Smooth muscle cell of the brain vasculature (primary cell): ENCODE data around the gene KCNQ1.

Experiments
- DNase-seq: peaks from one replicate; pipeline ENCODE4 v3.0.0-alpha.2; 2012; ENCODE audit warnings: low read depth, low spot score

KCNQ1 gene

GRCh38 chr11:2696455-2696854, 251.6 kb downstream of the KCNQ1 start:
- DNase-seq, result no peak

GRCh38 chr11:2697866-2698265, 253.1 kb downstream of the KCNQ1 start:
- no peak for DNase-seq

GRCh38 chr11:2698386-2699184, 253.8 kb downstream of the KCNQ1 start:
- DNase-seq, result no peak

- no peak for DNase-seq
Measured at GRCh38 chr11:2699185-2699530, 254.3 kb downstream of the KCNQ1 start.

GRCh38 chr11:2699531-2700414, 255.0 kb downstream of the KCNQ1 start, which contains the start of gene KCNQ1OT1:
TSS of gene KCNQ1OT1 (minus strand) at chr11:2699994.
- DNase-seq, result peak; percentile 77

- no peak for DNase-seq
Measured at GRCh38 chr11:2700415-2701211, 255.8 kb downstream of the KCNQ1 start.

- DNase-seq, result no peak
Measured at GRCh38 chr11:2701230-2701629, 256.4 kb downstream of the KCNQ1 start.

GRCh38 chr11:2701898-2702434, 257.2 kb downstream of the KCNQ1 start:
- DNase-seq, result no peak

GRCh38 chr11:2702771-2703362, 258.1 kb downstream of the KCNQ1 start:
- no peak for DNase-seq

- DNase-seq, result no peak
Measured at GRCh38 chr11:2703363-2704141, 258.7 kb downstream of the KCNQ1 start.

GRCh38 chr11:2704356-2704755, 259.5 kb downstream of the KCNQ1 start:
- no peak for DNase-seq

- no peak for DNase-seq
Measured at GRCh38 chr11:2704896-2705606, 260.2 kb downstream of the KCNQ1 start.

- no peak for DNase-seq
Measured at GRCh38 chr11:2706321-2706720, 261.5 kb downstream of the KCNQ1 start.

- no peak for DNase-seq
Measured at GRCh38 chr11:2707736-2708135, 262.9 kb downstream of the KCNQ1 start.

GRCh38 chr11:2708151-2708581, 263.4 kb downstream of the KCNQ1 start:
- DNase-seq, result no peak

- DNase-seq, result no peak
Measured at GRCh38 chr11:2708757-2709281, 264.0 kb downstream of the KCNQ1 start.

- DNase-seq, result no peak
Measured at GRCh38 chr11:2709429-2709828, 264.6 kb downstream of the KCNQ1 start.

GRCh38 chr11:2711161-2711560, 266.4 kb downstream of the KCNQ1 start:
- DNase-seq, result no peak

- DNase-seq, result no peak
Measured at GRCh38 chr11:2713094-2713493, 268.3 kb downstream of the KCNQ1 start.
